Mesenchymal stem cell (in vitro differentiated cells and primary cell): ENCODE results near the gene LYRM9.

Experiments
- DNase-seq: peaks from one replicate; pipeline ENCODE4 v3.0.0-alpha.2; 2013
- H2AFZ ChIP-seq: one replicate; pipeline ENCODE4 v1.6.1; 2013; ENCODE audit warnings: low read depth, mild to moderate bottlenecking, control low read depth, inconsistent platforms, low read length, moderate library complexity
- H2AK5ac ChIP-seq: 2 replicates; pipeline ENCODE4 v1.6.1; 2013; ENCODE audit warnings: low read length, moderate library complexity, mild to moderate bottlenecking, inconsistent platforms; ENCODE audit not compliant: severe bottlenecking
- H2BK120ac ChIP-seq: one replicate; pipeline ENCODE4 v1.6.1; 2013; ENCODE audit warnings: low read depth, mild to moderate bottlenecking, inconsistent platforms, low read length, moderate library complexity
- H2BK12ac ChIP-seq, 2 experiments: one replicate each; pipeline ENCODE4 v1.6.1; 2013; ENCODE audit warnings: inconsistent platforms in 2 of 2, low read length in 2 of 2, mild to moderate bottlenecking in 2 of 2, moderate library complexity in 2 of 2, control low read depth in 1 of 2
- H2BK15ac ChIP-seq: one replicate; pipeline ENCODE4 v1.6.1; 2013; ENCODE audit warnings: mild to moderate bottlenecking, low read depth, inconsistent platforms; ENCODE audit not compliant: poor library complexity, severe bottlenecking
- H2BK5ac ChIP-seq: 2 replicates; pipeline ENCODE4 v1.6.1; 2013; ENCODE audit warnings: low read depth, mild to moderate bottlenecking, low read length, control low read depth, inconsistent platforms; ENCODE audit not compliant: poor library complexity, severe bottlenecking
- H3K14ac ChIP-seq, 2 experiments: one replicate each; pipeline ENCODE4 v1.6.1; 2013; ENCODE audit warnings: inconsistent platforms in 2 of 2, low read length in 2 of 2, control low read depth in 1 of 2, mild to moderate bottlenecking in 1 of 2, moderate library complexity in 1 of 2
- H3K18ac ChIP-seq, 2 experiments: one replicate each; pipeline ENCODE4 v1.6.1; 2013; ENCODE audit warnings: inconsistent platforms in 2 of 2, low read length in 2 of 2, control low read depth in 1 of 2, low read depth in 1 of 2, mild to moderate bottlenecking in 1 of 2
- H3K23ac ChIP-seq, 2 experiments: one replicate each; pipeline ENCODE4 v1.6.1; 2013; ENCODE audit warnings: inconsistent platforms in 2 of 2, low read length in 2 of 2, mild to moderate bottlenecking in 2 of 2, moderate library complexity in 2 of 2, control low read depth in 1 of 2
- H3K27ac ChIP-seq: 2 replicates; pipeline ENCODE4 v1.5.1; 2013; ENCODE audit warnings: mild to moderate bottlenecking, moderate library complexity, low read length, control low read depth, inconsistent platforms; ENCODE audit not compliant: poor library complexity, severe bottlenecking
- H3K27me3 ChIP-seq, 2 experiments: 2 replicates each; pipeline versions ENCODE4 v1.6.1 to v1.7.0; 2013; ENCODE audit warnings: low read length in 2 of 2, mild to moderate bottlenecking in 2 of 2, moderate library complexity in 2 of 2, control low read depth in 1 of 2, inconsistent platforms in 1 of 2; ENCODE audit not compliant: control insufficient read depth in 1 of 2, insufficient read depth in 1 of 2
- H3K36me3 ChIP-seq, 2 experiments: 2 replicates each; pipeline versions ENCODE4 v1.6.1 to v1.7.0; 2013; ENCODE audit warnings: low read length in 2 of 2, control low read depth in 1 of 2, inconsistent platforms in 1 of 2, low read depth in 1 of 2, mild to moderate bottlenecking in 1 of 2; ENCODE audit not compliant: insufficient read depth in 2 of 2, control insufficient read depth in 1 of 2
- H3K4ac ChIP-seq, 2 experiments: one replicate each; pipeline ENCODE4 v1.6.1; 2013; ENCODE audit warnings: inconsistent platforms in 2 of 2, low read length in 2 of 2, mild to moderate bottlenecking in 2 of 2, moderate library complexity in 2 of 2, control low read depth in 1 of 2, low read depth in 1 of 2
- H3K4me1 ChIP-seq: 2 replicates; pipeline ENCODE4 v1.6.1; 2013; ENCODE audit warnings: low read depth, low read length, control low read depth; ENCODE audit not compliant: control insufficient read depth, insufficient read depth
- H3K4me2 ChIP-seq: 2 replicates; pipeline ENCODE4 v1.6.1; 2013; ENCODE audit warnings: low read length, mild to moderate bottlenecking, inconsistent platforms; ENCODE audit not compliant: poor library complexity, severe bottlenecking
- H3K4me3 ChIP-seq, 2 experiments: 2 replicates each; pipeline versions ENCODE4 v1.5.1 to v1.7.0; 2013; ENCODE audit warnings: low read length in 2 of 2, mild to moderate bottlenecking in 2 of 2, control low read depth in 1 of 2, low read depth in 1 of 2; ENCODE audit not compliant: insufficient read depth in 1 of 2
- H3K79me1 ChIP-seq: replicated peaks from 2 replicates; pipeline ENCODE4 v1.6.1; 2013; ENCODE audit warnings: mild to moderate bottlenecking, control low read depth, low read length, inconsistent platforms; ENCODE audit not compliant: poor library complexity, severe bottlenecking
- H3K9ac ChIP-seq: 2 replicates; pipeline ENCODE4 v1.7.0; 2013; ENCODE audit warnings: mild to moderate bottlenecking, low read length, moderate library complexity
- H3K9me3 ChIP-seq: 2 replicates; pipeline ENCODE4 v1.7.0; 2013; ENCODE audit warnings: mild to moderate bottlenecking, low read length; ENCODE audit not compliant: control insufficient read depth
- H4K8ac ChIP-seq: one replicate; pipeline ENCODE4 v1.6.1; 2013; ENCODE audit warnings: inconsistent platforms, mild to moderate bottlenecking, low read length, moderate library complexity
- H4K91ac ChIP-seq: one replicate; pipeline ENCODE4 v1.6.1; 2013; ENCODE audit warnings: mild to moderate bottlenecking, low read length, inconsistent platforms
- WGBS: methylation state at CpG from one replicate; pipeline ENCODE4 v1.1.7; 2013; ENCODE audit warnings: mixed read lengths; 5-methylcytosine and 5-hydroxymethylcytosine counted together

The LYRM9 gene

DNA sequence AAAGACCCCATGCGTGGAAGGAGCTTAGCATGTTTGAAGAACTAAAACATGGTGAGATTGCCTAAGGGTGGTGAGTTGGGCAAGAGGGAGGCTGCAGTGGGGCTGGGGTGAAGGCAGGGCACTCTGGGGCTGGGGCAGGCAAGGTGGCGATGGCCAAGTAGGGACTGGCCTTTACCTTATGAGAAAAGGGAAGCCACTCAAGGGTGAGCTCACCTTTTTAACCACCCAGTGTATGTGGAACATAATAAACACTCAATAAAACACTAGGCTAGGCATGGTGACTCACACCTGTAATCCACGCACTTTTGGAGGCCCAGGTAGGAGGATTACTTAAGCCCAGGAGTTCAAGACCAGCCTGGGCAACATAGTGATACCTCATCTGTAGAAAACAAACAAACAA is 37.7 kb downstream of the LYRM9 start:
- Histone ChIP-seq H3K27ac (no peak overlapping the region), H2BK5ac (no peak overlapping the region), H3K27me3 (peaks cover 11 to 36% of the 10 kb centered on the region in 2 experiments), H3K4me1 (no peaks in the 10 kb centered on the region), H3K36me3 (no peaks in the 10 kb centered on the region), H4K91ac (no peak overlapping the region), H3K18ac (no peak overlapping the region), H2BK15ac (no peak overlapping the region), H3K79me1 (no peaks in the 10 kb centered on the region), H4K8ac (no peak overlapping the region), H3K23ac (no peak overlapping the region), H2AFZ (no peak overlapping the region), H2BK120ac (no peak overlapping the region), H2AK5ac (no peak overlapping the region), H3K4ac (no peak overlapping the region), H2BK12ac (no peak overlapping the region), H3K9me3 (no peaks in the 10 kb centered on the region), H3K14ac (no peak overlapping the region), H3K9ac (no peak overlapping the region), H3K4me3 (peak overlapping the region in 1 of 2 experiments; percentile 4), H3K4me2 (no peak overlapping the region)
- DNase-seq = no peak
- 85% methylated on average over 2 of the region's 3 CpGs for WGBS

GRCh38 chr17:27854163-27854562 is 39.0 kb downstream of the LYRM9 start:
- H3K9me3 ChIP-seq = no peaks in the 10 kb centered on the region
- no peak overlapping the region for H2AFZ ChIP-seq
- H3K36me3 ChIP-seq = no peaks in the 10 kb centered on the region
- H3K4me2 ChIP-seq = no peak overlapping the region
- H3K4ac ChIP-seq = no peak overlapping the region
- no peak overlapping the region for H4K91ac ChIP-seq
- H2BK12ac ChIP-seq = no peak overlapping the region
- no peaks in the 10 kb centered on the region for H3K4me1 ChIP-seq
- H3K27me3 ChIP-seq = peaks cover 6 to 29% of the 10 kb centered on the region in 2 experiments
- no peak overlapping the region for H3K4me3 ChIP-seq
- H3K14ac ChIP-seq = no peak overlapping the region
- H2BK15ac ChIP-seq = no peak overlapping the region
- no peak overlapping the region for H4K8ac ChIP-seq
- H3K23ac ChIP-seq = no peak overlapping the region
- no peak overlapping the region for H3K27ac ChIP-seq
- no peak overlapping the region for H3K18ac ChIP-seq
- H2AK5ac ChIP-seq = no peak overlapping the region
- no peak for DNase-seq
- no peak overlapping the region for H3K9ac ChIP-seq
- WGBS = 84% methylated on average over 5 of the region's 5 CpGs
- no peaks in the 10 kb centered on the region for H3K79me1 ChIP-seq
- H2BK120ac ChIP-seq = no peak overlapping the region
- no peak overlapping the region for H2BK5ac ChIP-seq

- H2BK5ac ChIP-seq = no peak overlapping the region
- no peak overlapping the region for H3K4me2 ChIP-seq
- no peak overlapping the region for H4K91ac ChIP-seq
- peaks cover 11 to 22% of the 10 kb centered on the region in 2 experiments for H3K27me3 ChIP-seq
- H2BK120ac ChIP-seq = no peak overlapping the region
- no peak overlapping the region for H3K14ac ChIP-seq
- H3K23ac ChIP-seq = no peak overlapping the region
- no peak overlapping the region for H4K8ac ChIP-seq
- no peak overlapping the region for H3K4me3 ChIP-seq
- no peaks in the 10 kb centered on the region for H3K4me1 ChIP-seq
- DNase-seq = no peak
- H3K27ac ChIP-seq = no peak overlapping the region
- H3K36me3 ChIP-seq = no peaks in the 10 kb centered on the region
- 77% methylated on average over 3 of the region's 3 CpGs for WGBS
- no peak overlapping the region for H2AK5ac ChIP-seq
- H2AFZ ChIP-seq = no peak overlapping the region
- H3K4ac ChIP-seq = no peak overlapping the region
- H3K9ac ChIP-seq = no peak overlapping the region
- H3K79me1 ChIP-seq = no peaks in the 10 kb centered on the region
- no peak overlapping the region for H2BK12ac ChIP-seq
- H2BK15ac ChIP-seq = no peak overlapping the region
- H3K18ac ChIP-seq = no peak overlapping the region
- H3K9me3 ChIP-seq = no peaks in the 10 kb centered on the region
These were observed 40.1 kb downstream of the LYRM9 start for GRCh38 chr17:27853091-27853490.

- Histone ChIP-seq H2BK5ac (no peak overlapping the region), H3K14ac (no peak overlapping the region), H2AK5ac (no peak overlapping the region), H2BK15ac (no peak overlapping the region), H3K4me2 (no peak overlapping the region), H3K27ac (no peak overlapping the region), H3K36me3 (no peaks in the 10 kb centered on the region), H4K91ac (no peak overlapping the region), H3K4ac (no peak overlapping the region), H3K18ac (no peak overlapping the region), H3K27me3 (peaks cover 11 to 22% of the 10 kb centered on the region in 2 experiments), H3K4me3 (no peak overlapping the region), H4K8ac (no peak overlapping the region), H3K4me1 (no peaks in the 10 kb centered on the region), H2BK120ac (no peak overlapping the region), H3K9ac (no peak overlapping the region), H2AFZ (no peak overlapping the region), H3K79me1 (no peaks in the 10 kb centered on the region), H2BK12ac (no peak overlapping the region), H3K9me3 (no peaks in the 10 kb centered on the region), H3K23ac (no peak overlapping the region)
- no peak for DNase-seq
- WGBS = 67% methylated on average over 7 of the region's 9 CpGs
These were observed 43.5 kb downstream of the LYRM9 start for GRCh38 chr17:27849474-27850185.
